ENCODE data around the gene GPC6.

GRCh38 chr13:94322925-94323763, 1096.5 kb downstream of the GPC6 start:
- TF ChIP-seq POLR2A (IDR thresholded peaks at IDR 0.05) (no peak), CTCF (IDR thresholded peaks at IDR 0.05) (no peak), POLR2AphosphoS5 (IDR thresholded peaks at IDR 0.05) (no peak), EP300 (IDR thresholded peaks at IDR 0.05) (no peak)
